ENCODE measurements around the gene FGB. TPM values are rescaled to one million over a fixed set of nuclear protein-coding genes. Genes with fewer than 3 reads are reported as not detected.

FGB gene
- total and polyA plus RNA-seq, 2 of the 13 experiments (the other 11 are each of a cell fraction or from before 2014, with no cell fraction given), result 226 to 784 TPM

- TF ChIP-seq AHR (CRISPR knock-in tag; IDR thresholded peaks at IDR 0.05) (no peak), BORCS8-MEF2B (CRISPR knock-in tag; IDR thresholded peaks at IDR 0.05) (no peak), CEBPB (IDR thresholded peaks at IDR 0.05; ENCODE audit: borderline replicate concordance, low read depth, low read length) (peak; percentile 91), SP4 (CRISPR knock-in tag; IDR thresholded peaks at IDR 0.05) (peak; percentile 72; the same call in 1 of the 2 replicates), ZBTB40 (IDR thresholded peaks at IDR 0.05) (peak; percentile 48; the same call in 1 of the 2 replicates), ZBTB40 (CRISPR knock-in tag; IDR thresholded peaks at IDR 0.05) (no peak), HIC2 (CRISPR knock-in tag; IDR thresholded peaks at IDR 0.05; ENCODE audit: low read depth) (no peak), MYC (CRISPR knock-in tag; IDR thresholded peaks at IDR 0.05; ENCODE audit: borderline replicate concordance) (peak; percentile 46; the same call in 1 of the 2 replicates), ZNF619 (CRISPR knock-in tag; IDR thresholded peaks at IDR 0.05) (no peak), SNAPC4 (CRISPR knock-in tag; IDR thresholded peaks at IDR 0.05) (0 out of 2 replicates have a peak, but pooled peaks have one; percentile 30), CBX1 (IDR thresholded peaks at IDR 0.05; ENCODE audit: low read depth) (peak; percentile 57), POGZ (CRISPR knock-in tag; IDR thresholded peaks at IDR 0.05) (peak; percentile 77)
These were observed 12.7 kb upstream of the FGB start, which contains the start of gene PLRG1 (continued) for GRCh38 chr4:154549894-154550790.
